Tibial artery (tissue), 4 donors: Measurements from ENCODE around the gene RTP5.

Source experiments
- DNase-seq, 2 donors: peaks; one replicate each; pipeline ENCODE4 v3.0.0-alpha.2; 2019
- H3K27ac ChIP-seq, 2 donors: fragments of 200-600 bp; sonication (generic) in 1 of 2; 1 replicate in 1 of 2; 2 replicates in 1 of 2; pipeline ENCODE4 v1.5.1; 2018 to 2019; ENCODE audit warnings: mild to moderate bottlenecking in 1 of 2
- H3K27me3 ChIP-seq, 2 donors: fragments of 200-600 bp; sonication (generic) in 1 of 2; one replicate each; pipeline versions ENCODE4 v1.5.1 to v1.6.0; 2016 to 2019
- H3K36me3 ChIP-seq, 3 donors: fragments of 200-600 bp; sonication (generic) in 2 of 3; one replicate each; pipeline ENCODE4 v1.5.1; 2016 to 2019; ENCODE audit warnings: mild to moderate bottlenecking in 2 of 3
- H3K4me1 ChIP-seq, 4 donors: fragments of 200-600 bp; sonication (generic) in 2 of 4; 1 replicate in 3 of 4; 2 replicates in 1 of 4; pipeline ENCODE4 v1.5.1; 2016 to 2019
- H3K4me3 ChIP-seq, 2 donors: fragments of 200-600 bp; sonication (generic) in 1 of 2; 1 replicate in 1 of 2; 2 replicates in 1 of 2; pipeline ENCODE4 v1.5.1; 2018 to 2019; ENCODE audit warnings: mild to moderate bottlenecking in 2 of 2
- H3K9me3 ChIP-seq, 3 donors: fragments of 200-600 bp; sonication (generic) in 1 of 3; one replicate each; pipeline ENCODE4 v1.5.1; 2016 to 2019
- CTCF ChIP-seq, 2 experiments: fragments of 200-600 bp in 1 of 2; fragments of 450-650 bp in 1 of 2; IDR thresholded peaks; one replicate each; pipeline ENCODE4 v1.5.1; 2017 to 2019; ENCODE audit warnings: antibody characterized with exemption in 2 of 2, mild to moderate bottlenecking in 1 of 2, moderate library complexity in 1 of 2
- intact Hi-C: fragments of 100-400 bp; cut with DNase I; formaldehyde crosslinking; loops from one replicate; pipeline ENCODE4 v1.15.0; 2023; ENCODE audit warnings: low total_unique reads

The RTP5 gene

GRCh38 chr2:241876528-241877196 lies 7.1 kb downstream of the RTP5 start:
- no peak overlapping the region for H3K27ac ChIP-seq
- H3K36me3 ChIP-seq = no peaks in the 10 kb centered on the region
- H3K27me3 ChIP-seq = peaks cover 0 to 14% of the 10 kb centered on the region in 2 donors
- DNase-seq = no peak
- no peak for TF ChIP-seq CTCF (IDR thresholded peaks at IDR 0.05)
- no peak overlapping the region for H3K4me3 ChIP-seq
- no peaks in the 10 kb centered on the region for H3K9me3 ChIP-seq
- intact Hi-C loops = loop anchor here (5.0 to 10.0 kb wide), 2 partner anchors 192 to 1024 kb away; partner anchors contain the start of gene DTYMK
- peaks cover 0 to 10% (median 4%) of the 10 kb centered on the region in 4 donors for H3K4me1 ChIP-seq

- Histone ChIP-seq H3K9me3 (no peaks in the 10 kb centered on the region), H3K4me1 (peaks cover 0 to 16% (median 10%) of the 10 kb centered on the region in 4 donors), H3K27me3 (peaks cover 0 to 8% of the 10 kb centered on the region in 2 donors), H3K36me3 (no peaks in the 10 kb centered on the region), H3K27ac (no peak overlapping the region), H3K4me3 (no peak overlapping the region)
- intact Hi-C loops = loop anchor here (5.0 to 10.0 kb wide), 2 partner anchors 192 to 1025 kb away; partner anchors contain the start of gene DTYMK
- DNase-seq = no peak
- TF ChIP-seq CTCF (IDR thresholded peaks at IDR 0.05) = no peak
These were observed 7.7 kb downstream of the RTP5 start for GRCh38 chr2:241877197-241877685.

- Histone ChIP-seq H3K4me3 (no peak overlapping the region), H3K27me3 (peaks cover 0 to 5% of the 10 kb centered on the region in 2 donors), H3K27ac (no peak overlapping the region), H3K4me1 (peaks cover 0 to 26% (median 13%) of the 10 kb centered on the region in 4 donors), H3K36me3 (no peaks in the 10 kb centered on the region), H3K9me3 (no peaks in the 10 kb centered on the region)
- TF ChIP-seq CTCF (IDR thresholded peaks at IDR 0.05) = peak; percentile 36 to 62
- DNase-seq = peak in 1 of 2 donors; percentile 59
- intact Hi-C loops = loop anchor here (5.0 to 10.0 kb wide), 2 partner anchors 193 to 1026 kb away; partner anchors contain the start of gene DTYMK
These were observed 8.8 kb downstream of the RTP5 start for GRCh38 chr2:241877989-241878970.

DNA sequence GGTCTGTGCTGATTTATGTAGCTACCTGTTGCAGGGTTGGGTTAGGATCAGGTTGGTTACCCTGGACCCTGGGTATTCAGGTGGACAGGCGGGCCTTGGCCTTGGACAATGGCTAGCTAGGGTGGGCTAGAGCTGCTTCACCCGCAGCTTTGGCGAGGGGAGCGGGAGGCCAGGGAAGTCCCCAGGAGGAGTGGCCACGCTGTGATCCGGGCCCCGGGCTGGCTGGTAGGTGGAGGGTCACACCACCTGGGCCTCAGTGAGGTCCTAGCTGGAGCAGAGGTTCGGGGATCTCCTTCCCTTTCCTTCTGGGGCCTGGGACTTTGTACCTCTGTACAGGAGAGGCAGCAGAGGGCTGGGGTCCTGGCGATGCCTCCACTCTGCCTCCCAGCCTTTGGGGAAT lies 9.8 kb downstream of the RTP5 start:
- Histone ChIP-seq H3K27me3 (peaks cover 0 to 2% of the 10 kb centered on the region in 2 donors), H3K4me3 (no peak overlapping the region), H3K36me3 (no peaks in the 10 kb centered on the region), H3K4me1 (peaks cover 0 to 26% (median 13%) of the 10 kb centered on the region in 4 donors), H3K27ac (no peak overlapping the region), H3K9me3 (no peaks in the 10 kb centered on the region)
- no peak for TF ChIP-seq CTCF (IDR thresholded peaks at IDR 0.05)
- intact Hi-C loops = loop anchor here (5.0 to 10.0 kb wide), 2 partner anchors 195 to 1027 kb away; partner anchors contain the start of gene DTYMK
- no peak for DNase-seq

- peaks cover 0 to 26% (median 13%) of the 10 kb centered on the region in 4 donors for H3K4me1 ChIP-seq
- H3K9me3 ChIP-seq = no peaks in the 10 kb centered on the region
- H3K4me3 ChIP-seq = peak overlapping the region; percentile 53 to 55
- no peak for DNase-seq
- intact Hi-C loops = no loop called here
- peak overlapping the region in 1 of 2 donors; percentile 23 for H3K27ac ChIP-seq
- no peaks in the 10 kb centered on the region for H3K27me3 ChIP-seq
- no peak for TF ChIP-seq CTCF (IDR thresholded peaks at IDR 0.05)
- no peaks in the 10 kb centered on the region for H3K36me3 ChIP-seq
These were observed 11.0 kb downstream of the RTP5 start for GRCh38 chr2:241880311-241881073.
